Measurements from ENCODE around the gene ARMS2.

The ARMS2 gene

DNA sequence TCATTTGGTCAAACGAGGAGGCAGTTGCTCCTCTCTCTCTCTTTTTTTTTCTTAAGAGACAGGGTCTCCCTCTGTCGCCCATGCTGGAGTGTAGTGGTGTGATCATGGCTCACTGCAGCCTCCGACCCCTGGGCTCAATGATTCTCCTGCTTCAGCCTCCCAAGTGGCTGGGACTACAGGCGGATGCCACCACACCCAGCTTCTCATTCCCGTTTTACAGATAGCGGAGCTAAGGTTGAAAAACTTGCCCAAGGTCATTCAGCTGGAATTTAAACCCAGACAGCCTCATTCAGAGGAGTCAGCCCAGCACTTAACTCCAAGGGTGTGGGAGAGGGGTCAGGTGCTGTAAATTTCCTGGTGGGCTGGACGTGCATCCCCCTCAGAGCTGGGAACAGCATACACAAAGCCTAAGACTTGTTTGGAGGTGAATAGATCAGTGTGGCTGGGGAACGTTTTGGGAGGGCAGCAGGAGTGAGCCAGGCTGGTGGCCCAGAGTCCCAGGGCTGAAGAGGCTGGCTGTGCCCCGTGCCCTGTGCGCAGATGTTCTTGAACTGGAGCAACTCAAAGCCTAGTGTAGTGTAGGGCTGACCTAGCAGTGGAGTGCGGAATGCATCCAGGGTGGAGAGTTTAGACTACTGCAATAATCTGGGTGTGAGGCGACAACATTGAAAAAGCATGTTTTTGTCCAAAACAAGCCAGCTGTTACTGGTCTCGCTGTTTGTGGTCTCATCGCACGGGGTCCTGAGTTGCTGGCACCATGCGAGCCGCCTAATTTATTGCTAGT is 9.2 kb downstream of the ARMS2 start:
- Histone ChIP-seq H3K27me3 (peaks cover 100% of the 10 kb centered on the region), H3K36me3 (no peaks in the 10 kb centered on the region), H3K4me3 (ENCODE audit: low read depth in 1 of 2, low read length in 1 of 2) (no peak overlapping the region), H3K9me3 (no peaks in the 10 kb centered on the region), H3K27ac (no peak overlapping the region), H3K4me1 (ENCODE audit: control insufficient read depth in 1 of 2, insufficient read depth in 1 of 2, low read depth in 1 of 2, low read length in 1 of 2) (peaks cover 0 to 3% of the 10 kb centered on the region in 2 experiments)
- TF ChIP-seq, protein P1, sequence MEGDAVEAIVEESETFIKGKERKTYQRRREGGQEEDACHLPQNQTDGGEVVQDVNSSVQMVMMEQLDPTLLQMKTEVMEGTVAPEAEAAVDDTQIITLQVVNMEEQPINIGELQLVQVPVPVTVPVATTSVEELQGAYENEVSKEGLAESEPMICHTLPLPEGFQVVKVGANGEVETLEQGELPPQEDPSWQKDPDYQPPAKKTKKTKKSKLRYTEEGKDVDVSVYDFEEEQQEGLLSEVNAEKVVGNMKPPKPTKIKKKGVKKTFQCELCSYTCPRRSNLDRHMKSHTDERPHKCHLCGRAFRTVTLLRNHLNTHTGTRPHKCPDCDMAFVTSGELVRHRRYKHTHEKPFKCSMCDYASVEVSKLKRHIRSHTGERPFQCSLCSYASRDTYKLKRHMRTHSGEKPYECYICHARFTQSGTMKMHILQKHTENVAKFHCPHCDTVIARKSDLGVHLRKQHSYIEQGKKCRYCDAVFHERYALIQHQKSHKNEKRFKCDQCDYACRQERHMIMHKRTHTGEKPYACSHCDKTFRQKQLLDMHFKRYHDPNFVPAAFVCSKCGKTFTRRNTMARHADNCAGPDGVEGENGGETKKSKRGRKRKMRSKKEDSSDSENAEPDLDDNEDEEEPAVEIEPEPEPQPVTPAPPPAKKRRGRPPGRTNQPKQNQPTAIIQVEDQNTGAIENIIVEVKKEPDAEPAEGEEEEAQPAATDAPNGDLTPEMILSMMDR (IDR thresholded peaks at IDR 0.05): no peak

DNA sequence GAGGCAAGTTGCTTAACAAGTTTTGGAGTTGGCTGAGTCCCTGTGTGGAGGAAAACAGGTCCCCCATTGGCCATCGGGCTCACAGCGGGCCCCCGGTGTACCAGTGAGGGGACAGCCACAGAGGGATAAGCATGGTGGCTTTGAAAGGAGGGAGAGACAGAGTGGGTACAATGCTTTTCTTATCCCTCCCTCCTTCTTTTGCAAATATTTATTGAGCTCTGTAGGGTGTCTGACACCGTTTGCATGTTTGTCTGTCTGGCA is 9.7 kb downstream of the ARMS2 start:
- Histone ChIP-seq H3K4me1 (ENCODE audit: control insufficient read depth in 1 of 2, insufficient read depth in 1 of 2, low read depth in 1 of 2, low read length in 1 of 2) (peaks cover 0 to 3% of the 10 kb centered on the region in 2 experiments), H3K27me3 (peaks cover 100% of the 10 kb centered on the region), H3K36me3 (no peaks in the 10 kb centered on the region), H3K9me3 (no peaks in the 10 kb centered on the region), H3K27ac (no peak overlapping the region), H3K4me3 (ENCODE audit: low read depth in 1 of 2, low read length in 1 of 2) (no peak overlapping the region)
- TF ChIP-seq, protein P1 (IDR thresholded peaks at IDR 0.05): no peak

DNA sequence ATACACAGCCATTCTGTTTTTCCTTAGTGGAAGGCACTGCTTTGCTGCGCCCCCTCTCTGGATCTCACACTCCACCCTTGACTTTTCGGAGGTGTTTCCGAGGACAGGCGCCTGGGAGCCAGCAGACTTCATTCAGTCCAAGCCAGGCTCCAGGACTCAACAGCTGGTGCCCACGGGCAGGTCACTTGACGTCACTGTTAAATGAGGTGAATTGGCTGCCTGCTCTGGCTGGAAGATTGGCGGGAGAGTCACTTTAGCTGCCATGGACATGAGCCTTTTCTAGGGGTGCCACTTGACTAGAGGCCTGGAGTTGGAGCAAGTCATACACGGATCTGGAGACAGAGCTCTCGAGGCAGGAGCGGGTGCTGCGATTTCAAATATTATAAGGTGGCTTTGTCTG is 10.1 kb downstream of the ARMS2 start:
- H3K36me3 ChIP-seq: no peaks in the 10 kb centered on the region
- peaks cover 0 to 3% of the 10 kb centered on the region in 2 experiments for H3K4me1 ChIP-seq (ENCODE audit: control insufficient read depth in 1 of 2, insufficient read depth in 1 of 2, low read depth in 1 of 2, low read length in 1 of 2)
- H3K27me3 ChIP-seq: peaks cover 100% of the 10 kb centered on the region
- H3K9me3 ChIP-seq: no peaks in the 10 kb centered on the region
- H3K4me3 ChIP-seq (ENCODE audit: low read depth in 1 of 2, low read length in 1 of 2): no peak overlapping the region
- TF ChIP-seq, protein P1 (IDR thresholded peaks at IDR 0.05): no peak
- no peak overlapping the region for H3K27ac ChIP-seq

DNA sequence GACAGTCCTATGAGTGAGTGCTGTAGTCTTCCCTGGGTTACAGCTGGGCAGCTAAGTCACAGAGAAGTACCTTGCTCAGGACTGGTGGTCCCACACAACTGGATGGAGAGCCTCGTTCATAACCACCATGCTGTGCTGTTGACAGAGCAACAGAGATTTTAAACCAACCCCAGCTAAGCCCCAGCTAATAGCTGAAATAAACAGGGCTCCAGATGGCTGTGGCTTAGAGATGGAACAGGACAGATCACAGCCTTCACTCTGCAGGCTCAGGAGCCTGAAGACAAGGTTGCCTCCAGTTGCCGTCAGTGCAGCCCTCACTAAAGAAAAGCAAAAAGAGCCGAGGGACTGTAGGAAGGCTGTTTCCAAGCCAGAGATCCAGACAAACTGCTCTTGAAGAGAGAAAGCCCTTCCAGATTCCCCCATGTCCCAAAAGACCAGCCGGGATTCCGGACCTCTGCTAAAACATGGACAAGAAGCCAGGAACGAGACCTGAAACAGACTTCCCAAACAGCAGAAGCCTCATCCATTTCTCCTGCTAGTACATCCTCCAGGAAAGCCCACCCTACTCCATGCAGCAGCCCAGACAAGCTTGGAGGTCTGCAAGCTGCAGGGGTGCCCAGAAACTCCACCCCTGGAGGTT is 11.1 kb downstream of the ARMS2 start:
- no peak overlapping the region for H3K4me3 ChIP-seq (ENCODE audit: low read depth in 1 of 2, low read length in 1 of 2)

DNA sequence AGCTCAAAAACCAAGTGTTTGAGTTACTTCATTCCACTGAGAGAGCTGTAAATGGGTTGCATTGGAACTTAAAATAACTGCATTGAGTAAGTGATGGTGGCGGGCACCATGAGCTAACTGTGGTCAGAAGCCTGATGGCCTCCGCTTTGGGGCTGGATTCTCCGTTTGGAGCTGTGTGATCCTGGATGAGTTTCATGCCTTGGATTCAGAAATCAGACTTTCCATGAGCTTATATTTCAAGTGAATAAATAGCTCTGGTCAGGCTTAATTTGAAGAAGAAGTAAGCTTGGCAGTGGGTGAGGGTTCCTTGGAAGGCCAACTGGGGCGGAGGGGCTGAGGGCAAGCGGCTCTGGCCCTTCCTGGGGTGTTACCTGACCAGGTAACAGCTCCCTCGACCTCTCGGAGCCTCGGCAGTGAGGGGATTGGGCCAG is 12.5 kb downstream of the ARMS2 start:
- Histone ChIP-seq H3K9me3 (no peaks in the 10 kb centered on the region), H3K27ac (no peak overlapping the region), H3K4me3 (ENCODE audit: low read depth in 1 of 2, low read length in 1 of 2) (no peak overlapping the region), H3K36me3 (no peaks in the 10 kb centered on the region), H3K27me3 (peaks cover 99% of the 10 kb centered on the region), H3K4me1 (ENCODE audit: control insufficient read depth in 1 of 2, insufficient read depth in 1 of 2, low read depth in 1 of 2, low read length in 1 of 2) (peaks cover 0 to 1% of the 10 kb centered on the region in 2 experiments)
- TF ChIP-seq, protein P1 (IDR thresholded peaks at IDR 0.05): no peak

More for the DNA sequence above, 11.1 kb downstream of the ARMS2 start:
- H3K4me1 ChIP-seq (ENCODE audit: control insufficient read depth in 1 of 2, insufficient read depth in 1 of 2, low read depth in 1 of 2, low read length in 1 of 2): peaks cover 0 to 3% of the 10 kb centered on the region in 2 experiments
- TF ChIP-seq, protein P1 (IDR thresholded peaks at IDR 0.05): no peak
- no peak overlapping the region for H3K27ac ChIP-seq
- no peaks in the 10 kb centered on the region for H3K9me3 ChIP-seq
- H3K27me3 ChIP-seq: peaks cover 99% of the 10 kb centered on the region
- H3K36me3 ChIP-seq: no peaks in the 10 kb centered on the region

All from neutrophil (primary cell).